Measurements from ENCODE around the gene LTBP1. TPM values are rescaled to one million over a fixed set of nuclear protein-coding genes. Genes with fewer than 3 reads are reported as not detected.
"Not testable (repeated sequence)": the region's sequence is repeated elsewhere in the genome, so short reads cannot be mapped to it uniquely, and the experiment has no call there.

Gene LTBP1
- polyA plus RNA-seq, 12 donors = 53.9 to 102 (median 63.6) TPM; not detected in 1

DNA sequence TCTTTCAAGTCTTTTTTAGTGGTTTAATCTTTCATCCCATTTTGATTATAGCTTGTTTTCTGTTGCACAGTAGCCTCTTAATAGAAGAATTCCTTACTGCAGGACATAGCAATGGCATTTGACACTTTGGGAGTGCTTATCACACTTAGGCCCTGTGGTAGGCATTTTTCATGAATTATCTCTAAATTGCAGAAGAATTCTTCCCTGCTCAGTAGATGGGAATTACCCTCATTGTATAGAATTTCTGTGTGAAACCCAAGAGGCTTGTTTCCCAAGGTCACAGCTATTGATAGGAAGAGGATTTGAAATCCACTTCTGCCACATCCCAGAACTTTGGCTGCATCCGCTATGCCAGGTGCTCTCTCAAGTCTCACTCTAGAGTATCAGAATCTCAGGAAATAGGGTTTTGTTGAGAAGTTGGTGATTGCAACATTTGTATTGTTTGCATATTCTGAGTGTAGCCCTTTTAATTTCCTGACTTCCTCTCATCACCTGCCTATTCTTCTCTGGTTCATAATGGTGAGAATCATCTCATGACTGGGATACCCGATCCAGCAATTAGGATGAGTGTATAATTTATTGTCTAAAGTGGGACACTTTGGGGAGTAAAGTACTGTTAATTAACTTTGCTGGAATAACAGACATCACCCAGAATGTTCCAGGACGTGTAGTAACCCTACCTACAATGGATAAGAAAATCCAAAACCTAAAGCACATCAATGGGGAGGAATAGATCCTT lies 274.5 kb downstream of the LTBP1 start:
- no peak for DNase-seq

DNA sequence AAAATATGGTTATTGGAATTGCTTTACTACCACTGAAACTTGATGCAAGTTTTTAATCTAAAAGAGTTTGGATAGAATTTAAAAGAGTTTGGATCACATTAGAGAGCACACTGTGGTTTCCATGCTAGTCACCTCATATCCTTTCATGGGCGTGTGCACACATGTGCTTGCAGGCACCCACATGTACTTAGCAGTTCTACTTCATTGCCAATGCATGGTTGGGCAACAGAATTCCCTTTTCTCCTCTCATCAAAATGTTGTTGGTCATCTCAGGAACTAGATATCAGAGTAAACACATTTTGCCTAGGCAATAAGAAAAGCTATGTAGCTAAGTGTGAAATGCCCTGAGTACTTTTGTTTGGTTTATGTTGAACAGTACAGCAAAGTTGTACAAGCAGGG lies 275.6 kb downstream of the LTBP1 start:
- DNase-seq = no peak

DNA sequence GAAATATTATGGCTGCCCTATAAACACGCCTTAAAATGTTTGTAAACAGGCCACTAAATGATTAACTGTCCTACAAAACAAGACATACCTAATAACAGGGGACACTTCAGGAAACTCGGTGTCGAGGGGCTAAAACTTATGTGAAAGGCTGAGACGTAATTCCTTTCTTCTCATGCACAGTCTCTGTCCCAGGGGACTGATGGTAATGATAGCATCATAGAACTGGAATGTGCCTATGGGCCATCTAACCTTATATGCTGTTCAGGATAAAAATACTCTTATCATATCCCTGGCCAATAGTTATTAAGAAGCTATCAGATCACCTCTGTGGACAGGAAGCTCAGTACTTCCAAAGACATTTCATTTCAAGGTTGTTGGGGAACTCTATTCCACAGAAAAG lies 277.1 kb downstream of the LTBP1 start:
- no peak for DNase-seq

DNA sequence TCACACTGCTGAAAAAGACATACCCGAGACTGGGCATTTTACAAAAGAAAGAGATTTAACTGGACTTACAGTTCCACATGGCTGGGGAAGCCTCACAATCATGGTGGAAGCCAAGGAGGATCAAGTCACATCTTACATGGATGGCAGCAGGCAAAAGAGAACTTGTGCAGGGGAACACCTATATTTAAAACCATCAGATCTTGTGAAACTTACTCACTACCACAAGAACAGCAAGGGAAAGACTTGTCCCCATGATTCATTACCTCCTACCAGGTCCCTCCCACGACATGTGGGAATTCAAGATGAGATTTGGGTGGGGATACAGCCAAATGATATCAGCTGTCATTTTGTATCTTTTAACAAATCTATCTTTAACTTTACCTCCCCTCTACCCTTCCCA lies 278.6 kb downstream of the LTBP1 start:
- no peak for DNase-seq

DNA sequence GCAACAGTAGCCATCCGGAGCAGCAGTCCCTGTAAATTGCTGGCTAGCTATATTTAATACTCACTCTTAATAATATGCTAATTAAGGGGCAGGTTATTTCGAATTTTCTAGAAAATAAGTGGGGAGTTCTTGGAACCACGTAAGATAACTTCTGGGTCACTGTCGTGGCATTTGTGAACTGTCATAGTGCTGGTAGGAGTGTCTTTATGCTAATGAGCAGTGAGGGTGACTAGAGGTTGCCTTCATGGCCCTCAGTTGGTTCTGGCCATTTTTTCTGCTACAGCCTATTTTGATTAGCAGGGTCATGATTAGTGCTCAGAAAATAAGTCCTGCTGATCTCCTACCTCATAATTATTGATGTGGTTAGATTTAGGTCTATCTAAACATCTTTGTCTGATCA lies 279.8 kb downstream of the LTBP1 start:
- no peak for DNase-seq

DNA sequence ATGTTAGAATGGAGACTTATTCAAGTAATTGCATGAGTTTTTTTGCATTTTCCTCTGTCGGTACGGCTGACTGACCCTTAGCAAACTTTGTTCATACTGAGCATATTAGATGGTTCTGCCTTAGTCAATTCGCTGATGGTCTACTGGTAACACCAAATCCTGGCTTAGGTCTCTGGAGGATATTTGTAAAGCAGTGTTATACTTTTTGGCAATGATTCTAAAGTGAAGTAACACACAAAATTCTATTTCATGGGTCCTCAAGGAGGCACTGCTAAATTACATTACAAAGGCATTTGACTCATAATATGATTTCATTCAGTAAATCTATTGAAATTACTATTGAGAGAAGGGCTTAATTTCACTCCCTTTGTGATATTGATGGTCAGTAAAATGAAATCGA lies 282.9 kb downstream of the LTBP1 start:
- DNase-seq = no peak

DNA sequence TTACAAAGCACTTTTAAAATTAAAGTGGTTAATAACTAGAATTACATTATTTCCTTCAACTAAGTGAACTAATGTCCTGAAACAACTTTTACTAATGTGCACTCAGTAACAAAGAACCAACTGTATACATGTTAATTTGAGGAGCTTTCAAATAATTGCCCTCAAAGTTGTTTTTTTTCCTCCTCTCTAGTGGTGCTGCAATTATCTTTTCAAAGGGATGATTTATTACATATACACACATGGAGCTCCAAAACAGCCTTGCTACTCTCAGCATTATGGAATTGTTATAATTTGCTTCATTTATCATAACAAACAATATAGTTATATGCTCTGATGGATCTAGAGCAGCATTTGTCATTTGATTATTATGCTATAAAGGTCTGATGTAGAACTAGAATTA lies 283.4 kb downstream of the LTBP1 start:
- no peak for DNase-seq

DNA sequence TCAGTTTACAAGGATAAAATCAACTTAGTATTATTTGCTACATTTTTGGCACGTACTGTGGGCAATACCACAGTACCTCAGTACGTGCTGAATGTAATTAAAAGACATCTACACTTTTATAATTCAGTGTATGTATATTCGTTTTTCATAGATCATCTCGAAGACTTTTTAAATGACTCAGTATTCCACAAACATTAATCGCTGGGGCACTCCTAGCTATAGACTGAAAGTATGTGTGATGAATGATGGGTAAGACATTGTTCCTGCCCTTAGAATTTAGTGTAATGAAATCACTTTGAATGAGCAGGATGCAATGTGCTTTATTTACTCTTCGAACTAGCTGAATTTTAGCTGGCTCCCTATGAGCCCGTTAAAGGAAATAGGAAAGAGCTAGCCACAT lies 284.1 kb downstream of the LTBP1 start:
- DNase-seq = no peak

DNA sequence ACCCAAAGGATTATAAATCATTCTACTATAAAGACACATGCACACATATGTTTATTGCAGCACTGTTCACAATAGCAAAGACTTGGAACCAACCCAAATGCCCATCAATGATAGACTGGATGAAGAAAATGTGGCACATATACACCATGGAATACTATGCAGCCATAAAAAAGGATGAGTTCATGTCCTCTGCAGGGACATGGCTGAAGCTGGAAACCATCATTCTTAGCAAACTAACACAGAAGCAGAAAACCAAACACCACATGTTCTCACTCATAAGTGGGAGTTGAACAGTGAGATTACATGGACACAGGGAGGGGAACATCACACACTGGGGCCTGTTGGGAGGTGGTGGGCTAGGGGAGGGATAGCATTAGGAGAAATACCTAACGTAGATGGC lies 288.8 kb downstream of the LTBP1 start:
- not testable (repeated sequence) for DNase-seq

DNA sequence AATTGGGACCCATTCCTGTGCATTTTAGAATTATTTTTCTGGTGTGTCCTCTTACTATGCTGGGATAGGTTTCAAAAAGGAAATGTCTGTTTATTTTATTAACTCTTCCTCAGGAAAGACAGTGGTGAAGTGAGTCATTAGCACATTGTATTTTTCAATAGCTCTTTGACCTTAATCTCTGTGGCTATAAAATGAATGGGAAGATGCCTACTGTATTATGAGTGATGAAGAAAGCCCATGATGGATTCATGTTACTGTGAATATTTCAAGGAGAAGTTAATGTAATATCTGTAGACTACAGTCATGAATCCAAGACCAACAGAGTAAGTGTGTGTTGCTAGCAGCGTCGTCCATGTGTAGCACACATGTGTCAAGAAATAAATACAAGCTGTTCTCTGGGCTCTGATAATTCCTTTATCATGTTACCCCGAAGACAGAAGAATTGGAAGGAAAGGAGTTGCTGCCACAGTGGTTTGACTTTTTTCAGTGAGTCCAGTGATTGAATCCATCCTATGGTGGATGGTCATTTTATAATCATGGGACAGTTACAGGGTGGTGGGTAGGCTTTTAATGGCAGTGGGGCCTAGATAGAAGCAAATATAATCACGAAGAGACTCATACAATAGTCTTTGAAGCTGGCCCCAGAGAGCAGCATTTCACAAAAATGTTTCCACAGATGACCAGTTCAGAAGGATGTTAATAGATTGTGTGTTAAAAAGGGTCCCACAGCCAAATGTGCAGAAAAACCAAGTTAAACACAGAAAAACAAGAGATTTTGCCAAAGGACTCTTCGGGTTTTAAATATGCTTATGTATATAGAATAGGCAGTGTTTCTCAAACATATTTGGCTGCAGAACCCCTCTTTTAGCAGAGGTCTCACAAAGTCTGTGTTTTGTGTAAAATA lies 290.0 kb downstream of the LTBP1 start:
- no peak for DNase-seq

DNA sequence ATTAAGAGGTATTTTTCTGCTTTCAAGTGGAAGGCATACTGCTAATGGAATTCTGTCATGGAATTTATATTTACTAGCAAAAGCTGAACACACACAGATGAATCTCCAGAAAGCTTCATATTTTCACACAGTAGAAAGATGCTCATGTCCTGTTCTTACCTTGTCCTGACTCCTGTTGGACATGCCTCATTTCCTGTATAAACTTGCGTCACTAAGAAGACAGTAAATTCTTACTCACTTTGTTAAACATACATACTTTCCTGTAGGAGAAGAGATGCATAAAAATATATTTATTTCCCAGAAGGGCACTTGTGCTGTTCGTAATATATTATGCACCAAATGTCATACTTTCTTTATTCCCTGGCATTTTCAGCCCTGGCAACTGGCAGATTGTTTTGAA lies 291.4 kb downstream of the LTBP1 start:
- no peak for DNase-seq

DNA sequence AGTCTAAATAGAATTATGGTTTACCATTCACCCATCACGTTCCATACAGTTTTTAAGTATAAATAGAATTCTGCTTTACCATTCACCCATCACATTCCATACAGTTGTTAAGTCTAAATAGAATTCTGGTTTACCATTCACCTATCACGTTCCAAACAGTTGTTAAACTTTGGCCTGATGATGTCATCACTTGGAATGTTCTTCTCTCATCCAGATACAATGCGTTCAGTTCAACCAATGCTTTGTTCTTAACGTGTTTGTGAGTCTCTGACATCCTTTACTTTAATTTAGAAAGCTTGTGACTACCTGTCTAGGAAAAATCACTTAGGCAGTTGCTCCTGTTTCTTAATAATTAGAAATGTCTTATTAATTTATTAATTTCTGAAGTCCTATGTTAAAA lies 293.4 kb downstream of the LTBP1 start:
- no peak for DNase-seq

DNA sequence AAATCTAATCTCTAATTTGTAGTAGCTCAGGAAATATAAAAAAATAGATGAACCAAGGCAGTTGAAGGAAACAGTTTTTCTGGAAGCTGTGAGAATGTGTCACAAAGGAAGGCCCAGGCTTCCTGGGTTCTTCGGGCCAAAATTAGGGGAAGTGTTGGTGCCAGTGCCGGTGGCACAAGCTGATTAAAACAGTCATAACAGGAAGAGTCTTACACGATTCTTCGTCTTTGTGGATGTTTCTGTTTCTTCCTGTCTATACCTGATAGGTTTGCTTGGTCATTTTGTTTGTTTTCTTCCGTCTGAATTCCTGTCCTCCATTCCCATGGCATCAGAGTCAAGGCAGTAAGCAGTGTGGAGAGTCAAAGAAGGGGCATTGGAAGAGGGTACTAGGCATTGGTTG lies 294.3 kb downstream of the LTBP1 start:
- DNase-seq = no peak

DNA sequence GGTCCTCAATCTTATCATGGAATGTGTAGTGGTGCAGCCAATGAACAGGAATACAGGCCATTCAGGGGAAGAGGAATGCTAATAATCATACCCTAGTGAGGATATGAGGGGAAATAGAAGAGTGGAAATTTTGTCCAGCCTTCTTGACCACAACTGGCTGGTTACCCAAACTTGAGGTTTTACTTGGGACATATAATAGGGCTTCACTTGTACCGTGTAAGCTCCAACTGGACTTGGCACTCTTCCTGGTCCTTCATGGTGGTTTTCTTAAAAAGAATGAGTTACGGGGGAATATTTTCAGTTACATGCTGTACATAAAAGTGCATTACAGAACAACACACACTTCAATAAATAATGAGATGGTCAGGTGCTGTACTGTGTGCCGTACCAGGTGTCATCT lies 294.8 kb downstream of the LTBP1 start:
- no peak for DNase-seq

DNA sequence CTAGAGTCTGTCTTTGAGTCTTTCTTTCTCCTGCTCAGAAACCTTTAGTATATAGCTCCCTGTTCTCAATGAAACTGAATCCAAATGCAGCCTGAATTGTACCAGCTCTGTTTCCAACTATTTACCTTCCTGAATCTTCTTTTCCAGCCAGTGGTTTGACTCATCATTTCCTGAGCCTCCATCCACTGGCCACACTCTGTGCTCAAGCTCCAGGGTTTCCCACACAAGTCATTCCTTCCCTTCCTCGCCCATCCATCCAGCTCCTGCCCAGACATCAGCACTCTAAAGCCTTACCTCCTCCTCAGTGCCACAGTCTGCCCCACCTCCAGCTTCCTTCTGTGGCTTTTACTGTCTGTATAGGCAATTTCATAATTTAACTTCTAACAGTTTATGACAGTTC lies 296.1 kb downstream of the LTBP1 start:
- no peak for DNase-seq

DNA sequence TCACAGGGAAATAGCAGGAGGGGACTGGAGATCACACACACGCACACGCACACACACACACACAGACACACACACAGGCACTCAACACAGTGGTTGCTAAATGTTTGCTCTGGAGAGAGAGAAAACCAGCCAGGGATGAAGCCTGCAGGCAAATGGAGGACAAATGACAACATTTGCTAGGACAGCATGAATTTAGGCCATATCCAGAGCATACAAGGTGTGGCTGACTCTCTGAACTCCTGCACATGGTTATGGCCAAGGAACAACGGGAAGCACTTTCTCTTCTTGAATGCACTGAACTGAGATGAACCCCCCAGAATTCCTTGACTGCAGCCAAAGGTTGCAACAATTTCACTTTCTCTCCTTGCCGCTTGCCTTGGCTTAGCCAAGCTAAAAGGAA lies 299.7 kb downstream of the LTBP1 start:
- DNase-seq = no peak

DNA sequence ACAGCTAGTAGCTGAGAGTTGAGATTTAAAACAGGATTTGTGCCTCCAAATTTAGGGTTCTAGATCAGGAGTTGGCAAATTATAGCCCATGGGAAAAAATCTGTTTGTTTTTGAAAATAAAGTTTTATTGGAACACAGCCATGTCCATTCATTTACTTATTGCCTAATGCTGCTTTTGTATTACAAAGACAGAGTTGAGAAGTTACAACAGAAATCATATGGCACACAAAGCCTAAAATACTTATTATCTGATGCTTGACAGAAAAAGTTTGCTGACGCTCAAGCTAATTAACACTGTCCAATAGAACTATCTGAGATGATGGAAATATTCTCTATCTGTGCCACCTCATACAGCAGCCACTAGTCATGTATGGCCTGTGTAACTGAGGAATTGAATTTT lies 300.6 kb downstream of the LTBP1 start:
- no peak for DNase-seq

DNA sequence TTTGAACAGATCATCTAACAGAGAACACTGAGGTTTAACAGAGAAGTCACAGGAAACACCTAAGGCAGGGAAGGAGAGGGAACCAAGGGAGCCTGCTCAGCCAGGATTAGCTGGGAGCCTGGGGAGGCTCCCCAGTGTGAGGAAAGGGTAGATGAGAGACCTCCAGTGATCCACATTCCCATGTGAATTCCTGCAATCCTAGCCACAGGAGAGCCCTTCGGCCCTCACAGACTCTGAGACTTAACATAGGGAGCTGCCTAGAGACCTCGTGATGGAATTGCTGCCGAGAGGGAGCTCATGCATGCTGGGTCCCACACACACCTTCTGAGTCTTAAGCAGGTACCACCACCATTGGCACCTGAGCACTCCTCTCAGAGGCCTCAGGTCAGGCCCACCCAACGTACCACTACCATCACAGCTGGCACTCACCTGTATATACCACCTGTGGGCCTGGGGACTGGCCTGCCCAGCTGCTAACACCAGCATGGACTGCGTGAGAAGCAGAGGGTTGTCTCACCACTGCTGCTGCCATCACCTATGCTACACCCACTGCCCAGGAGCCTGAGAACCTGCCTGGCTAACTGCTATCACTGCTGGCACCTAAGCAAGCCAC lies 303.8 kb downstream of the LTBP1 start:
- no peak for DNase-seq

DNA sequence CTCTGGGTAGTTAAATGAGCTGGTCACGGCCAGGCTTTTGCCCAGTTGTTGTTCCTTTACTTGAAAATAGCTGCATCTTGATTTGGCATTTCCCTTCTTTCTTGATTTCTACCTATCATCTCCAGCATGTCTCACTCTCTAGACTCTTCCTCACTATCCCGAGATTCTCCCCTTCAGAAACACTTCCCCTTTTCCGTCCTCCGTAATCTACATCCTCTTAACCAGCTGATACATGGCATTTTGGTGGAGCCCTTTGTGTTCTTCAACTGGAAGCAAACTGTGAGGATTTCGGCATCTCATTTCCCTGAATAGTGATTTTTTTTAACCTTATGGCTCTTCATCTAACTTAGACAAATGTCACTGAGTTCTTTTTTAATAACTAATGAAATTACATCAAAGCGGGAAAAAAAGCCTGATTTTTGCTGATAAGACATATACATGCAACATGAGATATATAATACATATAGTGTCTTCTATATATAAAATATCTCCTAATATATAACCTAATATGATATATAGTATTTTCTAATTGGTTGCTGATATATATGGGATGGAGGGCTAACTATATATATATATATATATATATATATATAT lies 309.5 kb downstream of the LTBP1 start:
- no peak for DNase-seq

DNA sequence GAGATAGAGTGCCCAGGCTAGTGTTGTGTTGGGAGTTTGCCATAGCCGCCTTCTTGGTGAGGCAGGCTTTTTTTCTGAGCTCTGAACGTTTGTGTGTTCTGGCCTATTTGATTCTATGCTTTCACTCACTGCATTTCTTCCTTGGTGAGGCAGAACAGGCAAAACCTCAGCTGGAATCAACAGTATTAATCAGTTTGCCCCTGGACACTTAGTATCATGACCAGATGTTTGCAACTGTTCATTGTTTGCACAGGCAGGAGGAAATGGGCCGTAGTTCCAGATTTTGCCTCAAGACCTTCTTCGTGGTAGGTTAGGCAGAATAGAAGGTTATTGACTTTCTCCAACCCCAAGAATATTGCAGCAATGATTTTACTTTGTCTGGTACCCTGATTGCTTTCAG lies 311.6 kb downstream of the LTBP1 start:
- no peak for DNase-seq

DNA sequence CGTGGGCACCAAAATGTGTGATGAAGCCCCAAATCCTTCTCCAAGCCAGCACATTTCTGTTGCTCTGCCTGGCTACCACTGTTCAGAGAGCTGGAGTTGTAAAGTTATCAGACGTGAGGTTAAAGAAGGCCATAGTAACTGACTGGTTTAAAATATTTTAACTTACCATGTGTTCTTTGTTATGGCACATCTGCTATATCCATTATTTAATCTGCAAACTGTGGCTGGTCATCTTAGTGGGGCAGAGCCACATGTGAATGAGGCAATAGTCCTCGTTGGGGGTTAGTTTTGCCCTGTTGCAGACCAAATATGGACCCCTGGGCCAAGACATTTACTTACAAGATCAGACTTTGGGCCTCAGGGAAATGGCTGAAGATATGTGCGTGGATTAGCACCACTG lies 315.3 kb downstream of the LTBP1 start:
- no peak for DNase-seq

DNA sequence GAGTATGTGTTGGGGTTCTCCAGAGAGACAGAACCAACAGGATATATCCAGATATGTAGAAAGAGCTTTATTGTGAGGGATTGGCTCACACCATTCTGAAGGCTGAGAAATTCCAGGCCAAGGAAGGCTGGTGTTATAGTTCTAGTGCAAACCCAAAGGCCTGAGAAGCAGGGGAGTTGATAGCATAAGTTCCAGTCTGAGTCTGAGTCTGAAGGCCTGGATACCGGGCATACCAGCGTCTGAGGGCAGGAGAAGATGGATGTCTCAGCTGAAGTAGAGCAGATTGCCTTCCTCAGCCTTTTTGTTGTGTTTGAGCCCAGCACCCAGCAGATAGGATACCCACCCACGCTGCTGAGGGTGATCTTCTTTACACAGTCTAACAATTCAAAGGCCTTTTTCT lies 318.0 kb downstream of the LTBP1 start:
- DNase-seq = no peak
